Measurements from ENCODE around the gene PLEKHA1. TPM values are rescaled to one million over a fixed set of nuclear protein-coding genes. Genes with fewer than 3 reads are reported as not detected.

The PLEKHA1 gene
- total and polyA plus RNA-seq, 2 of the 13 experiments (the other 11 are each of a cell fraction or from before 2014, with no cell fraction given), result 32.2 to 53.3 TPM

DNA sequence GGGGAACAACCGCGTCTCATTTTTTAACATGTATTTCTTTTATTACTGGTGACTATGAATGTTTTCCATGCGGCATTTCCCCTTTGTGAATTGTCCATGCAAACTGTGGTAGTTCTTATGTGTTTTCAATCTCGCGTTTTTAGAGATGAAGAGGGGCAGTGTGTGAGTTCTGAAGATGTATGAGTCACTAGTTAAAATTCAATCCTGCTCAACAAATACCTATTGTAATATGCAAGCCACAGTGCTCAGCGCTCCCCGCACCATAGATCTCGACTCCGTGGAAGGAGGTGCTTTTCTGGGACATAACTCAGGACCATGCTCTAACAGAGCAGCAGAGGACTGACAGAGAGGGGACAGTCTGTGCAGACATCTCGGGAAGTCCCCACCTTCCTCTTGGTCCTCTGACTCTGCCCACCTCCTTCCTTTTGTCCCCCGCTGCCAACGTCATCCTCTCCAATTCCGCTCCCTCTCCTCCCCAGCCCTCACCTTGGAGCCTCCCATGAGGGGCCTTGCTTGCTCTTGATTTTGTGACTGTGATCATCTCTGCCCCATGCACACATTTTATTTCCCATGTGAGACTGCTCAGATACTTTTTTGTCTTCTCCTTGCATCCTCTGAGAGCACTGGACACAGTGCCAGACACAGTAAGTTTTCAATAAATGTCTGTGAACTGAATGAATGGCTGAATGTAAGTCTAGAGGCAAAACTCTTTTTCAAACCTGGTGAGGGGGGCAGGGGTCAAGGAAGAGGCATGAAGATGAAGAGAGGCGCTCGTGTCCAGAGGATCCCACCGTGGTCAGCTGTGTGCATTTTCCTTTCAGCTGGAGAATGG lies 42.7 kb upstream of the PLEKHA1 start (continued):
- TF ChIP-seq, protein P1, sequence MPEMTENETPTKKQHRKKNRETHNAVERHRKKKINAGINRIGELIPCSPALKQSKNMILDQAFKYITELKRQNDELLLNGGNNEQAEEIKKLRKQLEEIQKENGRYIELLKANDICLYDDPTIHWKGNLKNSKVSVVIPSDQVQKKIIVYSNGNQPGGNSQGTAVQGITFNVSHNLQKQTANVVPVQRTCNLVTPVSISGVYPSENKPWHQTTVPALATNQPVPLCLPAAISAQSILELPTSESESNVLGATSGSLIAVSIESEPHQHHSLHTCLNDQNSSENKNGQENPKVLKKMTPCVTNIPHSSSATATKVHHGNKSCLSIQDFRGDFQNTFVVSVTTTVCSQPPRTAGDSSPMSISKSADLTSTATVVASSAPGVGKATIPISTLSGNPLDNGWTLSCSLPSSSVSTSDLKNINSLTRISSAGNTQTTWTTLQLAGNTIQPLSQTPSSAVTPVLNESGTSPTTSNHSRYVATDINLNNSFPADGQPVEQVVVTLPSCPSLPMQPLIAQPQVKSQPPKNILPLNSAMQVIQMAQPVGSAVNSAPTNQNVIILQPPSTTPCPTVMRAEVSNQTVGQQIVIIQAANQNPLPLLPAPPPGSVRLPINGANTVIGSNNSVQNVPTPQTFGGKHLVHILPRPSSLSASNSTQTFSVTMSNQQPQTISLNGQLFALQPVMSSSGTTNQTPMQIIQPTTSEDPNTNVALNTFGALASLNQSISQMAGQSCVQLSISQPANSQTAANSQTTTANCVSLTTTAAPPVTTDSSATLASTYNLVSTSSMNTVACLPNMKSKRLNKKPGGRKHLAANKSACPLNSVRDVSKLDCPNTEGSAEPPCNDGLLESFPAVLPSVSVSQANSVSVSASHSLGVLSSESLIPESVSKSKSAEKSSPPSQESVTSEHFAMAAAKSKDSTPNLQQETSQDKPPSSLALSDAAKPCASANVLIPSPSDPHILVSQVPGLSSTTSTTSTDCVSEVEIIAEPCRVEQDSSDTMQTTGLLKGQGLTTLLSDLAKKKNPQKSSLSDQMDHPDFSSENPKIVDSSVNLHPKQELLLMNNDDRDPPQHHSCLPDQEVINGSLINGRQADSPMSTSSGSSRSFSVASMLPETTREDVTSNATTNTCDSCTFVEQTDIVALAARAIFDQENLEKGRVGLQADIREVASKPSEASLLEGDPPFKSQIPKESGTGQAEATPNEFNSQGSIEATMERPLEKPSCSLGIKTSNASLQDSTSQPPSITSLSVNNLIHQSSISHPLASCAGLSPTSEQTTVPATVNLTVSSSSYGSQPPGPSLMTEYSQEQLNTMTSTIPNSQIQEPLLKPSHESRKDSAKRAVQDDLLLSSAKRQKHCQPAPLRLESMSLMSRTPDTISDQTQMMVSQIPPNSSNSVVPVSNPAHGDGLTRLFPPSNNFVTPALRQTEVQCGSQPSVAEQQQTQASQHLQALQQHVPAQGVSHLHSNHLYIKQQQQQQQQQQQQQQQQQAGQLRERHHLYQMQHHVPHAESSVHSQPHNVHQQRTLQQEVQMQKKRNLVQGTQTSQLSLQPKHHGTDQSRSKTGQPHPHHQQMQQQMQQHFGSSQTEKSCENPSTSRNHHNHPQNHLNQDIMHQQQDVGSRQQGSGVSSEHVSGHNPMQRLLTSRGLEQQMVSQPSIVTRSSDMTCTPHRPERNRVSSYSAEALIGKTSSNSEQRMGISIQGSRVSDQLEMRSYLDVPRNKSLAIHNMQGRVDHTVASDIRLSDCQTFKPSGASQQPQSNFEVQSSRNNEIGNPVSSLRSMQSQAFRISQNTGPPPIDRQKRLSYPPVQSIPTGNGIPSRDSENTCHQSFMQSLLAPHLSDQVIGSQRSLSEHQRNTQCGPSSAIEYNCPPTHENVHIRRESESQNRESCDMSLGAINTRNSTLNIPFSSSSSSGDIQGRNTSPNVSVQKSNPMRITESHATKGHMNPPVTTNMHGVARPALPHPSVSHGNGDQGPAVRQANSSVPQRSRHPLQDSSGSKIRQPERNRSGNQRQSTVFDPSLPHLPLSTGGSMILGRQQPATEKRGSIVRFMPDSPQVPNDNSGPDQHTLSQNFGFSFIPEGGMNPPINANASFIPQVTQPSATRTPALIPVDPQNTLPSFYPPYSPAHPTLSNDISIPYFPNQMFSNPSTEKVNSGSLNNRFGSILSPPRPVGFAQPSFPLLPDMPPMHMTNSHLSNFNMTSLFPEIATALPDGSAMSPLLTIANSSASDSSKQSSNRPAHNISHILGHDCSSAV (CRISPR knock-in tag; IDR thresholded peaks at IDR 0.05; ENCODE audit: borderline replicate concordance), result no peak
- TF ChIP-seq ZBTB7A (CRISPR knock-in tag; IDR thresholded peaks at IDR 0.05) (no peak), HOXD1 (CRISPR knock-in tag; IDR thresholded peaks at IDR 0.05) (no peak), ZNF567 (CRISPR knock-in tag; IDR thresholded peaks at IDR 0.05; ENCODE audit: borderline replicate concordance) (no peak), ZNF652 (CRISPR knock-in tag; IDR thresholded peaks at IDR 0.05; ENCODE audit: borderline replicate concordance, low read depth) (no peak), KLF16 (CRISPR knock-in tag; IDR thresholded peaks at IDR 0.05) (peak in 1 of 2 experiments; percentile 55; a peak in 2 of 4 replicates), MBD4 (IDR thresholded peaks at IDR 0.05; ENCODE audit: borderline replicate concordance, low read length) (no peak), CBX2 (IDR thresholded peaks at IDR 0.05; ENCODE audit: low read depth, low read length) (no peak), CBX2 (CRISPR knock-in tag; IDR thresholded peaks at IDR 0.05; ENCODE audit: low read depth) (no peak), TCF7 (IDR thresholded peaks at IDR 0.05; ENCODE audit: low read depth) (no peak; the same call in 1 of the 2 replicates)
- TF ChIP-seq, protein P2, sequence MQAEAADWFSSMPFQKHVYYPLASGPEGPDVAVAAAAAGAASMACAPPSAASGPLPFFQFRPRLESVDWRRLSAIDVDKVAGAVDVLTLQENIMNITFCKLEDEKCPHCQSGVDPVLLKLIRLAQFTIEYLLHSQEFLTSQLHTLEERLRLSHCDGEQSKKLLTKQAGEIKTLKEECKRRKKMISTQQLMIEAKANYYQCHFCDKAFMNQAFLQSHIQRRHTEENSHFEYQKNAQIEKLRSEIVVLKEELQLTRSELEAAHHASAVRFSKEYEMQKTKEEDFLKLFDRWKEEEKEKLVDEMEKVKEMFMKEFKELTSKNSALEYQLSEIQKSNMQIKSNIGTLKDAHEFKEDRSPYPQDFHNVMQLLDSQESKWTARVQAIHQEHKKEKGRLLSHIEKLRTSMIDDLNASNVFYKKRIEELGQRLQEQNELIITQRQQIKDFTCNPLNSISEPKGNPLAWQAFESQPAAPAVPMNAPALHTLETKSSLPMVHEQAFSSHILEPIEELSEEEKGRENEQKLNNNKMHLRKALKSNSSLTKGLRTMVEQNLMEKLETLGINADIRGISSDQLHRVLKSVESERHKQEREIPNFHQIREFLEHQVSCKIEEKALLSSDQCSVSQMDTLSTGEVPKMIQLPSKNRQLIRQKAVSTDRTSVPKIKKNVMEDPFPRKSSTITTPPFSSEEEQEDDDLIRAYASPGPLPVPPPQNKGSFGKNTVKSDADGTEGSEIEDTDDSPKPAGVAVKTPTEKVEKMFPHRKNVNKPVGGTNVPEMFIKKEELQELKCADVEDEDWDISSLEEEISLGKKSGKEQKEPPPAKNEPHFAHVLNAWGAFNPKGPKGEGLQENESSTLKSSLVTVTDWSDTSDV (CRISPR knock-in tag; IDR thresholded peaks at IDR 0.05), result no peak
- TF ChIP-seq, protein P3, sequence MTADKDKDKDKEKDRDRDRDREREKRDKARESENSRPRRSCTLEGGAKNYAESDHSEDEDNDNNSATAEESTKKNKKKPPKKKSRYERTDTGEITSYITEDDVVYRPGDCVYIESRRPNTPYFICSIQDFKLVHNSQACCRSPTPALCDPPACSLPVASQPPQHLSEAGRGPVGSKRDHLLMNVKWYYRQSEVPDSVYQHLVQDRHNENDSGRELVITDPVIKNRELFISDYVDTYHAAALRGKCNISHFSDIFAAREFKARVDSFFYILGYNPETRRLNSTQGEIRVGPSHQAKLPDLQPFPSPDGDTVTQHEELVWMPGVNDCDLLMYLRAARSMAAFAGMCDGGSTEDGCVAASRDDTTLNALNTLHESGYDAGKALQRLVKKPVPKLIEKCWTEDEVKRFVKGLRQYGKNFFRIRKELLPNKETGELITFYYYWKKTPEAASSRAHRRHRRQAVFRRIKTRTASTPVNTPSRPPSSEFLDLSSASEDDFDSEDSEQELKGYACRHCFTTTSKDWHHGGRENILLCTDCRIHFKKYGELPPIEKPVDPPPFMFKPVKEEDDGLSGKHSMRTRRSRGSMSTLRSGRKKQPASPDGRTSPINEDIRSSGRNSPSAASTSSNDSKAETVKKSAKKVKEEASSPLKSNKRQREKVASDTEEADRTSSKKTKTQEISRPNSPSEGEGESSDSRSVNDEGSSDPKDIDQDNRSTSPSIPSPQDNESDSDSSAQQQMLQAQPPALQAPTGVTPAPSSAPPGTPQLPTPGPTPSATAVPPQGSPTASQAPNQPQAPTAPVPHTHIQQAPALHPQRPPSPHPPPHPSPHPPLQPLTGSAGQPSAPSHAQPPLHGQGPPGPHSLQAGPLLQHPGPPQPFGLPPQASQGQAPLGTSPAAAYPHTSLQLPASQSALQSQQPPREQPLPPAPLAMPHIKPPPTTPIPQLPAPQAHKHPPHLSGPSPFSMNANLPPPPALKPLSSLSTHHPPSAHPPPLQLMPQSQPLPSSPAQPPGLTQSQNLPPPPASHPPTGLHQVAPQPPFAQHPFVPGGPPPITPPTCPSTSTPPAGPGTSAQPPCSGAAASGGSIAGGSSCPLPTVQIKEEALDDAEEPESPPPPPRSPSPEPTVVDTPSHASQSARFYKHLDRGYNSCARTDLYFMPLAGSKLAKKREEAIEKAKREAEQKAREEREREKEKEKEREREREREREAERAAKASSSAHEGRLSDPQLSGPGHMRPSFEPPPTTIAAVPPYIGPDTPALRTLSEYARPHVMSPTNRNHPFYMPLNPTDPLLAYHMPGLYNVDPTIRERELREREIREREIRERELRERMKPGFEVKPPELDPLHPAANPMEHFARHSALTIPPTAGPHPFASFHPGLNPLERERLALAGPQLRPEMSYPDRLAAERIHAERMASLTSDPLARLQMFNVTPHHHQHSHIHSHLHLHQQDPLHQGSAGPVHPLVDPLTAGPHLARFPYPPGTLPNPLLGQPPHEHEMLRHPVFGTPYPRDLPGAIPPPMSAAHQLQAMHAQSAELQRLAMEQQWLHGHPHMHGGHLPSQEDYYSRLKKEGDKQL (CRISPR knock-in tag; IDR thresholded peaks at IDR 0.05; ENCODE audit: low read depth), result no peak
